Subcutaneous adipose tissue (tissue), 4 donors: ENCODE data around the gene BRI3. TPM values are rescaled to one million over a fixed set of nuclear protein-coding genes. Genes with fewer than 3 reads are reported as not detected.

Source experiments
- CTCF ChIP-seq: fragments of 450-650 bp; IDR thresholded peaks from one replicate; pipeline ENCODE4 v1.5.1; 2016; ENCODE audit warnings: low read depth, mild to moderate bottlenecking, control low read depth, antibody characterized with exemption, moderate library complexity
- total RNA-seq, 4 donors: library from RNA; depleted of rRNA; stranded (reverse); fragments of >200 nt; gene quantifications; one replicate each; pipeline ENCODE4 v1.1.0, GENCODE V29; 2016

The BRI3 gene
- total RNA-seq, 4 donors from 2014 or later: 69.3 to 106 (median 82.5) TPM

GRCh38 chr7:98288064-98288823 is 6.8 kb downstream of the BRI3 start:
- no peak for TF ChIP-seq CTCF

GRCh38 chr7:98289333-98289875 is 7.9 kb downstream of the BRI3 start:
- TF ChIP-seq CTCF: no peak

GRCh38 chr7:98291717-98292116 is 10.2 kb downstream of the BRI3 start:
- no peak for TF ChIP-seq CTCF

GRCh38 chr7:98293265-98293664 is 11.8 kb downstream of the BRI3 start:
- TF ChIP-seq CTCF: no peak

GRCh38 chr7:98293746-98294145 is 12.3 kb downstream of the BRI3 start:
- TF ChIP-seq CTCF: no peak

GRCh38 chr7:98294326-98294725 is 12.8 kb downstream of the BRI3 start:
- no peak for TF ChIP-seq CTCF

- no peak for TF ChIP-seq CTCF
Observed at GRCh38 chr7:98294798-98295382, 13.4 kb downstream of the BRI3 start.
